SU-DHL-6 (cell line): ENCODE measurements around the gene SRRT.

Source experiments
- H2AFZ ChIP-seq: fragments of 200-600 bp; sonication (generic); 2 replicates; pipeline ENCODE4 v1.6.1; 2014; ENCODE audit warnings: low read depth, mild to moderate bottlenecking, moderate library complexity, mixed read lengths, antibody characterized with exemption, low read length; ENCODE audit not compliant: severe bottlenecking
- H3F3A ChIP-seq: fragments of 200-600 bp; shearing (Covaris generic); 2 replicates; pipeline ENCODE4 v1.6.0; 2016; ENCODE audit warnings: antibody characterized with exemption, mild to moderate bottlenecking; ENCODE audit not compliant: insufficient read depth
- H3K27ac ChIP-seq: fragments of 200-600 bp; sonication (generic); 2 replicates; pipeline ENCODE4 v1.5.1; 2016; ENCODE audit warnings: low read depth, mild to moderate bottlenecking, low read length, moderate library complexity, mixed read lengths
- H3K27me3 ChIP-seq: fragments of 200-600 bp; sonication (generic), shearing (Covaris generic); 2 replicates; pipeline ENCODE4 v1.6.0; 2014; ENCODE audit warnings: mild to moderate bottlenecking, low read length
- H3K36me3 ChIP-seq: fragments of 200-600 bp; sonication (generic); 2 replicates; pipeline ENCODE4 v1.6.1; 2014; ENCODE audit warnings: mild to moderate bottlenecking, low read length, mixed read lengths
- H3K4me2 ChIP-seq: fragments of 300-600, 200-600 bp; shearing (Covaris generic), sonication (generic); 2 replicates; pipeline ENCODE4 v1.6.0; 2014; ENCODE audit warnings: low read length, low read depth, mild to moderate bottlenecking; ENCODE audit not compliant: poor library complexity, severe bottlenecking
- H3K4me3 ChIP-seq: fragments of 200-600 bp; sonication (generic); 2 replicates; pipeline ENCODE4 v1.5.1; 2014; ENCODE audit warnings: antibody characterized with exemption, low read length, mild to moderate bottlenecking, mixed read lengths; ENCODE audit not compliant: insufficient read depth, poor library complexity, severe bottlenecking
- H3K79me2 ChIP-seq: fragments of 200-600 bp; sonication (generic); 2 replicates; pipeline ENCODE4 v1.6.1; 2014; ENCODE audit warnings: mild to moderate bottlenecking, low read length, moderate library complexity; ENCODE audit not compliant: insufficient read depth
- H3K9ac ChIP-seq: fragments of 200-600 bp; sonication (generic); 2 replicates; pipeline ENCODE4 v1.7.0; 2014; ENCODE audit warnings: mild to moderate bottlenecking, low read length
- H3K9me2 ChIP-seq: fragments of 200-600 bp; sonication (generic); replicated peaks from 2 replicates; pipeline ENCODE4 v1.6.1; 2014; ENCODE audit warnings: low read length; ENCODE audit not compliant: insufficient read depth
- H3K9me3 ChIP-seq: fragments of 200-600 bp; sonication (generic); 2 replicates; pipeline ENCODE4 v1.6.1; 2014; ENCODE audit warnings: low read length, mixed read lengths; ENCODE audit not compliant: insufficient read depth
- H4K20me1 ChIP-seq: fragments of 200-600 bp; sonication (generic); 2 replicates; pipeline ENCODE4 v1.6.1; 2014; ENCODE audit warnings: low read depth, mild to moderate bottlenecking, antibody characterized with exemption, low read length, moderate library complexity, mixed read lengths
- EZH2phosphoT487 ChIP-seq: fragments of 200-600 bp; sonication (generic), shearing (Covaris generic); conservative IDR thresholded peaks from 2 replicates; pipeline ENCODE4 v1.6.1; 2018; ENCODE audit warnings: mild to moderate bottlenecking, antibody characterized with exemption, low read length, moderate library complexity, mixed read lengths
- TF ChIP-seq, protein P1 (sequence below): fragments of 200-600 bp; sonication (generic); IDR thresholded peaks from one replicate; pipeline ENCODE4 v1.5.1; 2017; ENCODE audit warnings: antibody characterized with exemption, mild to moderate bottlenecking, low read length, moderate library complexity; ENCODE audit not compliant: insufficient read depth, poor library complexity, severe bottlenecking

Gene SRRT

DNA sequence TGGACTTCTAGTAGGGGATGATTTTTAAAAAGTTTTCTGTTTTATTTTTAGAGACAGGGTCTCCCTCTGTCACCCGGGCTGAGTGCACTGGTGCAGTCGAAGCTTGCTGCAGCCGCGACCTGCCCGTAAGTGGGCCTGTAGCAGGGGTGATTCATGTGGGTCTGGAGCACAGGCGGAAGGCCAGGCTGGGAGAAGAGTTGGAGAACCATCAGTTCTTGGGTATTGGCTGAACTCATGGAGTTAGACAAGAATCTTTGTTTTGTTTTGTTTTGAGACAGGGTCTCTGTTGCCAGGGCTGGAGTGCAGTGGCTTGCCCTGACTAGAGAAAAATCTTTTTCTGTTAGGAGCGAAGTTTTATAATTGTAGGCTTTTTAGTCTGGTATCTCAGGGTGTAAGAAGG is 5.7 kb downstream of the SRRT start:
- TF ChIP-seq, protein P1, sequence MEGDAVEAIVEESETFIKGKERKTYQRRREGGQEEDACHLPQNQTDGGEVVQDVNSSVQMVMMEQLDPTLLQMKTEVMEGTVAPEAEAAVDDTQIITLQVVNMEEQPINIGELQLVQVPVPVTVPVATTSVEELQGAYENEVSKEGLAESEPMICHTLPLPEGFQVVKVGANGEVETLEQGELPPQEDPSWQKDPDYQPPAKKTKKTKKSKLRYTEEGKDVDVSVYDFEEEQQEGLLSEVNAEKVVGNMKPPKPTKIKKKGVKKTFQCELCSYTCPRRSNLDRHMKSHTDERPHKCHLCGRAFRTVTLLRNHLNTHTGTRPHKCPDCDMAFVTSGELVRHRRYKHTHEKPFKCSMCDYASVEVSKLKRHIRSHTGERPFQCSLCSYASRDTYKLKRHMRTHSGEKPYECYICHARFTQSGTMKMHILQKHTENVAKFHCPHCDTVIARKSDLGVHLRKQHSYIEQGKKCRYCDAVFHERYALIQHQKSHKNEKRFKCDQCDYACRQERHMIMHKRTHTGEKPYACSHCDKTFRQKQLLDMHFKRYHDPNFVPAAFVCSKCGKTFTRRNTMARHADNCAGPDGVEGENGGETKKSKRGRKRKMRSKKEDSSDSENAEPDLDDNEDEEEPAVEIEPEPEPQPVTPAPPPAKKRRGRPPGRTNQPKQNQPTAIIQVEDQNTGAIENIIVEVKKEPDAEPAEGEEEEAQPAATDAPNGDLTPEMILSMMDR: no peak
- no peak for TF ChIP-seq EZH2phosphoT487

DNA sequence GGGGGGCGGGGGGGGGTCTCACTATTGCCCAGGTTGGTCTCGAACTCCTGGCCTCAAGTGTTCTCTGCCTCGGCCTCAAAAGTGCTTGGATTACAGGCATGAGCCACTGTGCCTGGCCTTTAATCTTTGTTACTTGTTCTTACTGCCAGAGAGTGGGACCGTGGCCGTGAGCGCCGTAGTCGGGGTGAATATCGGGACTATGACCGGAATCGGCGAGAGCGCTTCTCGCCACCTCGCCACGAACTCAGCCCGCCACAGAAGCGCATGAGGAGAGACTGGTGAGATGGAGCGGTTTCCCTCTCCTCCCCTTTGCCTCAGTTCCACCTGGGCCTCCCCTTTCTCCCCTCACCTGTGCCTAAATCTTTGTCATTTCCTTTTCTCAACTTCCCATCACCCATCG is 6.2 kb downstream of the SRRT start:
- peaks cover 69% of the 10 kb centered on the region for H3K79me2 ChIP-seq
- TF ChIP-seq, protein P1: no peak
- TF ChIP-seq EZH2phosphoT487: no peak
- no peaks in the 10 kb centered on the region for H3K9me2 ChIP-seq
- H3K9ac ChIP-seq: no peak overlapping the region
- no peak overlapping the region for H3K4me3 ChIP-seq
- H3K36me3 ChIP-seq: peaks cover 30% of the 10 kb centered on the region
- no peak overlapping the region for H2AFZ ChIP-seq
- H4K20me1 ChIP-seq: peaks cover 21% of the 10 kb centered on the region; the same call in 1 of the 2 replicates
- H3K27ac ChIP-seq: no peak overlapping the region
- H3K27me3 ChIP-seq: no peaks in the 10 kb centered on the region
- H3F3A ChIP-seq: no peaks in the 10 kb centered on the region; the same call in 1 of the 2 replicates
- no peak overlapping the region for H3K4me2 ChIP-seq
- H3K9me3 ChIP-seq: no peaks in the 10 kb centered on the region

More for the DNA sequence above, 5.7 kb downstream of the SRRT start:
- no peaks in the 10 kb centered on the region for H3K9me2 ChIP-seq
- no peak overlapping the region for H3K4me2 ChIP-seq
- H3K27ac ChIP-seq: no peak overlapping the region
- H3K79me2 ChIP-seq: peaks cover 74% of the 10 kb centered on the region
- H4K20me1 ChIP-seq: peaks cover 21% of the 10 kb centered on the region; the same call in 1 of the 2 replicates
- no peaks in the 10 kb centered on the region; the same call in 1 of the 2 replicates for H3F3A ChIP-seq
- H3K27me3 ChIP-seq: no peaks in the 10 kb centered on the region
- H3K9me3 ChIP-seq: no peaks in the 10 kb centered on the region
- no peak overlapping the region for H2AFZ ChIP-seq
- no peak overlapping the region for H3K9ac ChIP-seq
- H3K36me3 ChIP-seq: peaks cover 30% of the 10 kb centered on the region
- no peak overlapping the region for H3K4me3 ChIP-seq

DNA sequence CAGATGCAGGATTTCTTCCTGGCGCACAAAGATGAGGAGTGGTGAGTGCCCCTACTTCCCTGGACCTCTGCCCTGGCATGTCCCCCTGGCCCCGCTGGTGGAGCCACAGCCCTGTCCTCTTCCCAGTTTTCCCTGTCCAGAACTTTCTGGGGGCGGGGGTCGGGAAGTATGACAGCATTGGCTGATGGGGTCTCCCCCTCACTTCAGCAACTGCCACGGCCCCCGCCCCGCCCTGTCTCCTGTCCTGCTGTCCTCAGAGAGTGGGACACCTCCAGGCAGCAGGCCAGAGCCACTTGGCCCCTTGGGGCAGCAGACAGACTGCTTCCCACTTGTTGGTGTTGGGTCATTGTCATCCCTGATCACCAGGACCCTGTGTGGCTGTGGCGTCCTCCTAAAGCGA is 7.3 kb downstream of the SRRT start:
- TF ChIP-seq EZH2phosphoT487: no peak
- TF ChIP-seq, protein P1: no peak
- Histone ChIP-seq H3F3A (peaks cover 10% of the 10 kb centered on the region), H3K9ac (no peak overlapping the region), H3K4me2 (no peak overlapping the region), H3K9me2 (no peaks in the 10 kb centered on the region), H4K20me1 (peaks cover 15% of the 10 kb centered on the region; the same call in 1 of the 2 replicates), H3K79me2 (peaks cover 58% of the 10 kb centered on the region), H3K36me3 (peaks cover 24% of the 10 kb centered on the region), H3K27ac (no peak overlapping the region), H2AFZ (no peak overlapping the region), H3K4me3 (no peak overlapping the region), H3K27me3 (no peaks in the 10 kb centered on the region), H3K9me3 (no peaks in the 10 kb centered on the region)
